Measurements from ENCODE around the gene PIK3C2G. TPM values are rescaled to one million over a fixed set of nuclear protein-coding genes. Genes with fewer than 3 reads are reported as not detected.

The PIK3C2G gene
- total RNA-seq, 1 experiment from 2014 or later: not detected

GRCh38 chr12:18320036-18320617 lies 58.8 kb downstream of the PIK3C2G start:
- H3K9me3 ChIP-seq (ENCODE audit: control insufficient read depth, low read depth, low read length): no peaks in the 10 kb centered on the region
- no peak overlapping the region for H2BK5ac ChIP-seq (ENCODE audit: insufficient read length, low read length)
- DNase-seq: peak; percentile 58
- no CpG with 5 or more reads among the region's 6 CpGs for WGBS (ENCODE audit: extremely low coverage, insufficient read length, low lambda C conversion rate)
- H3K36me3 Mint-ChIP-seq (ENCODE audit: insufficient read depth in 1 of 3, low read depth in 3 of 3): no peaks in the 10 kb centered on the region
- no peak overlapping the region for H3K18ac ChIP-seq (ENCODE audit: insufficient read length, low read depth, low read length)
- H2BK12ac ChIP-seq (ENCODE audit: insufficient read length, low read depth, low read length): no peak overlapping the region
- H2BK20ac ChIP-seq (ENCODE audit: low read depth, low read length, poor library complexity, severe bottlenecking): no peak overlapping the region
- H3K27ac ChIP-seq (ENCODE audit: insufficient read length, low read depth, low read length): no peak overlapping the region
- H3K9ac ChIP-seq (ENCODE audit: extremely low read depth, insufficient read length, low read length): no peak overlapping the region
- H3T11ph ChIP-seq (ENCODE audit: low read length): no peak overlapping the region
- no peaks in the 10 kb centered on the region for H3K23me2 ChIP-seq (ENCODE audit: insufficient read length, low read depth, low read length, poor library complexity, severe bottlenecking)
- no peak overlapping the region for H3K4ac ChIP-seq (ENCODE audit: low read depth, low read length)
- no peak overlapping the region for H2BK120ac ChIP-seq (ENCODE audit: low read depth, low read length, poor library complexity, severe bottlenecking)
- H3K56ac ChIP-seq (ENCODE audit: insufficient read length, low read depth, low read length): no peak overlapping the region
- no peaks in the 10 kb centered on the region for H3K9me3 Mint-ChIP-seq
- H3K79me1 ChIP-seq (ENCODE audit: insufficient read depth, low read depth, low read length, poor library complexity, severe bottlenecking): no peaks in the 10 kb centered on the region
- no peak overlapping the region for H3K23ac ChIP-seq (ENCODE audit: insufficient read length, low read depth, low read length)
- H3K4me2 ChIP-seq (ENCODE audit: insufficient read depth, insufficient read length, low read length): no peak overlapping the region
- H4K91ac ChIP-seq (ENCODE audit: insufficient read length, low read depth, low read length): no peak overlapping the region
- no peaks in the 10 kb centered on the region for H3K27me3 ChIP-seq (ENCODE audit: insufficient read depth, low read length)
- no peaks in the 10 kb centered on the region for H4K20me1 ChIP-seq (ENCODE audit: control insufficient read depth, insufficient read depth, insufficient read length)
- H3K27me3 Mint-ChIP-seq (ENCODE audit: low read depth): no peaks in the 10 kb centered on the region
- no peak overlapping the region for H2AFZ ChIP-seq (ENCODE audit: low read length)
- peak overlapping the region in 2 of 3 experiments; percentile 4 to 35; a peak in 1 of 7 replicates for H3K27ac Mint-ChIP-seq
- H2AK5ac ChIP-seq (ENCODE audit: insufficient read length, low read length): no peak overlapping the region
- H3K14ac ChIP-seq (ENCODE audit: insufficient read depth, low read length): no peak overlapping the region
- no peak overlapping the region for H4K5ac ChIP-seq (ENCODE audit: insufficient read length, low read depth, low read length)
- peaks cover 4% of the 10 kb centered on the region in 2 experiments; a peak in 3 of 4 replicates for H3K4me1 Mint-ChIP-seq
- no peak overlapping the region for H4K8ac ChIP-seq (replicated peaks; ENCODE audit: insufficient read length, low read depth, low read length)
- H2BK15ac ChIP-seq (ENCODE audit: low read depth, low read length): no peak overlapping the region
- TF ChIP-seq CTCF (conservative IDR thresholded peaks at IDR 0.05): peak; percentile 67
- no peaks in the 10 kb centered on the region for H3K4me1 ChIP-seq (ENCODE audit: insufficient read depth, low read length)
- no peaks in the 10 kb centered on the region for H3K79me2 ChIP-seq (ENCODE audit: insufficient read depth, low read length)
- H3K4me3 Mint-ChIP-seq: no peak overlapping the region
